ENCODE data around the gene XPO6.
A peak's percentile ranks its signal among the peaks of the same experiment; 100 is the strongest.

XPO6 gene

GRCh38 chr16:28086186-28087139, 125.3 kb downstream of the XPO6 start:
- no peak for DNase-seq

DNA sequence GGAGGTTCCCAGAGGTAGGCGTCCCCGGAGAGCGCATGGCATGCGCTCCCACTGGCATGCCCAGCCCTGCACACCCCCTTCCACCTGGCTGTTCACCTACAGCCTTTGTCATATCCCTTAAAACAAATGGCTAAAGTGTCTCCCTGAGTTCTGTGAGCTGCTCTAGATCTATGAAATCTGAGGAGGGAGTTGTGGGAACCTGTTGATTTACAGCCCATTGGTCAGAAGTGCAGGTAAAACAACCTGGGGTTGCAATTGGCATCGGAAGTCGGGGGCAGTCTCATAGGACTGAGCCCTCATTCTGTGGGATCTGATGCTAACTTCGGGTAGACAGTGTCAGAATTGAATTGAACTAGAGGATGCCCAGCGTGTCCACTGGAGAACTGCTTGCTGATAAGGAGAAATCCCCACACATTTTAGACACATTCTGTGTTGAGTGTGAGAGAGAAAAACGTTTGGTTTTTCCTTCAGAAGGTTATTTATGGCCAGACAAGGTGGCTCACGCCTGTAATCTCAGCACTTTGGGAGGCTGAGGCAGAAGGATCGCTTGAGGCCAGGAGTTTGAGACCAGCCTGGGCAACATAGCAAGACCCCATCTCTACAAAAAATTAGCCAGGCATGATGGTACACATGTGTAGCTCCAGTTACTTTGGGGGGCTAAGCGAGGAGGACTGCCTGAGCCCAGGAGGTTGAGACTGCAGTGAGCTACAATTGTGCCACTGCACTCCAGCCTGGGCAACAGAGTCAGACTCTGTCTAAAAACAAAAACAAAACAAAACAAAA, 126.2 kb downstream of the XPO6 start:
- no peak for DNase-seq

- DNase-seq: no peak
Measured at GRCh38 chr16:28084209-28084608, 127.6 kb downstream of the XPO6 start.

DNA sequence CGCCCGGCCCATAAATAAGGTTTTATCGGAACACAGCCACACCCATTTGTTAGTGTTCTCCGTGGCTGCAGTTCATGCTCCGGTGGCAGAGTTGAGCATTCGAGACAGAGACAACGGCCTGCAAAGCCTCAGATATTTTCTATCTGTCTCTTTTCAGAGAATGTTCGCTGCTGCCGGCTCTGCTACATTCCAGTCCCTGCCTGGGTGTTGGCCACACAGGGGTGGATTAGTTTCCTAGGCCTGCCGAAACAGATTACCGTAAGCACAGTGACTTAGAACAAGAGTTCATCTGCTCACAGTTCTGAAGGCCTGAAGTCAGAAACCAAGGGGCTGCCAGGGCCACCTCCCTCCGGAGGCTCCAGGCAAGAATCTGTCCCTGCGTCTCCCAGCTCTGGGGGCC, 129.1 kb downstream of the XPO6 start:
- DNase-seq: no peak

DNA sequence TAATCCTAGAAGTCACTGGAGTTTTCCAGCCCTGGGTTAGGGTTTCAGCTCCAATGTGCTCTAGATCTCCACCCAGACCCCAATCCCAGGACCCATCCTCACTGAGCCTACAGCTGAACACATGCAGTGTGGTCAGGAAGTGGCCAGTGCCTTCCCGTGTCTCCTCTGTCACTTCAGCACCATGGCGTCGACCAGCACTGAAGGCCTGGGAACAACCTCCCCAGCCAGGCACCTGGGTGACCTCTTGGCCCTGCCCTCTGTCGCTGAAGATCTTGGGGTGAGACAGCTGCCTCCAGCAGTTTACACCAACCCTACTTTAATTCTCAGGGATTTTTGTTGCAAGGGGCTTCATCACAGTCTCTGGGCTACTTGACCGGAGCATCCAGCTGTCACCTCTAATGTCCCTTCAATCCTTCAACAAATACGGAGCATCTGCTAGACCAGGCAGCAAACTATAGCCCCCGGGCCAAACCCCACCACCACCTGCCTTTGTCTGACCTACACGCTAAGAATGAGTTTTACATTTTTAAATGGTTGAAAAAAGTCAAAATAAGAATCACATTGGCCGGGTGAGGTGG, 130.3 kb downstream of the XPO6 start:
- no peak for DNase-seq

DNA sequence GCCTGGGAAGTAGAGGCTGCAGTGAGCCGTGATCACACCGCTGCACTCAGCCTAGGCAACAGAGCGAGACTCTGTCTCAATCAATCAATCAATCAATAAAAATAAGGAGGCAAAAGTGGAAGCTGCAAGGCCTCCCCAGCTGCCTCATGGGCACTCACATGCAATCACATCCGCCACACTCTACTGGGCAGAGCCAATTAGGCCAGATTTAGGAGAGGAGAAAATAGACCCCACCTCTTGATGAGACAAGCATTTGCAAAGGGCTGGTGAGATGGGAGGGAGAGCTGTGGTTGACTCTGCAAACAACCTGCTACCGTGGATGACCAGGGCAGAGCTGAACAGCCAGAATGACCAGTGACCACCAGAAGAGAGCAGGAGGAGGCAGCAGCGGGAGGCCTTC, 133.5 kb downstream of the XPO6 start:
- no peak for DNase-seq

- no peak for DNase-seq
Measured at GRCh38 chr16:28073836-28074235, 137.9 kb downstream of the XPO6 start.

GRCh38 chr16:28072087-28072486, 139.7 kb downstream of the XPO6 start:
- DNase-seq: no peak

DNA sequence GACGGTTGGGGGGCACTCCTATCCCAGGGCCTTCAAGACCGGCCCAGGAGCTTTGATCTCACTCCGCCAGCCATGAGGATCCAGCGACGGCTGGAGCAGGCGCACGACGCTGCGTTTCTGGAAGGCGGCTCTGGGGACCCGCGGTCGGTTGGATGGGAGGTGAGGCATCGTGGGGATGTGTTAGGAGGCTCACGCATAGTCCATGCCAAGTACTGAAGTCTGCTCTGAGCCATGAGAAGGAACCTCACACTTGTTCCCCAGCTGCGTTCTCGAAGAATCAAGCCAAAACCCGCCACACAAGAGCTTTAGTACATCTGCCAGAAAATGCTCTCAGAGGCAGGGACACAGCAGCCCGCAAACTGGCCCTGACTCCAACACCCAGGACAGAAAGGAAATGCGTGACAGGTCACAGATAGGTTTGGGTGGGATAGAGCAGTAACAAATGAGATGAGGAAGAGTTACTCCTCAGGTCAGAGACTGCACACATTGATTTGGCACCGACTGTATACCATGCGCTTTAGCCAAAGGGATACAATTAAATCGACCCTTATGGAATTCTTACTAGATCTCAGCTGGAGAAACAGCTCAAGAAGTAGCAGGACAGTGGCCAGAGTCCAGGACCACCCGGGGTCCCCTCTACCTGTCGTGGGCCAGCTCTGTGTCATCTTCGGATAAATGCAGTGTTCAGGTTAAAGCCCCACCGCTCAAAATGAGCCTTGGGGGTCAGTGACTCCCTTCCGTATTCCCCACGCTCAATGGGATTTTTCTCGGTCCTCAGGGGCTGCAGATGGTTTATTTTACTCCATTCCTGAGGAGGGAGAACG, 141.6 kb downstream of the XPO6 start:
- peak; percentile 18 for DNase-seq

- no peak for DNase-seq
Measured at GRCh38 chr16:28068976-28069375, 142.8 kb downstream of the XPO6 start.

DNA sequence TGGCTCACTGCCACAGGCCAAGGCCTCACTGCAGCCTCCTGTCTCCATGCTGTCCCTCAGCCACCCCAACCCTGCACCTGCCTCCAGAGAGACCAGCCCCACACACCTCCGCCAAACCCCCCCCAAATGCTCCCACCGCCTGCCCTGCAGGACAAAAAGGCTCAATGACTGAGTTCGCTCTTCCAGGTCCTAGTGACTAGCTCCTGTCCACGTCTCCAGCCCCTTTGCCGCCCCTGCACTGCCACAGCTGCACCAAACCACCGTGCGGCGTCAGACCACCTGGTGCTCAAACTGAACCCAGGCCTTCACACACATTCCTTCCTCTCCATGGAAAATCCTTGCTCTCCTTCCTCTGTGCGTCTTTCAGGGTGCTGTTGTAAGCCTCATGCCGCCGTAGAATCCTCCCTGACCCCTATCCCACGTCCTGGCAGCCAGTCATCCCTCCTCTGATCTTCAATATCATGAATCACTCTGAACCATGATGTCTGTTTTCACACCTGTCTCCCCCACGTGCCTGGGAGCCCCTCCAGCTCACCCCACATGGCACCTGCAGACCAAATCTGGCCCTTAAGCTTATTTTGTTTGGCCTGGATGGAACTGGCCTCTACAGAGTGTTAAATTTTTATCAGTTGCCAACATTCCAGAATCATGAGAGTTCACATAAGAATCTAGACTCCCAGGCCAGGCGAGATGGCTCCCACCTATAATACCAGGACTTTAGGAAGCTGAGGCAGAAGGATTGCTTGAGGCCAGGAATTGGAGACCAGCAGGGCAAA, 144.0 kb downstream of the XPO6 start:
- no peak for DNase-seq

GRCh38 chr16:28064706-28065249, 147.0 kb downstream of the XPO6 start:
- no peak for DNase-seq

GRCh38 chr16:28064150-28064549, 147.6 kb downstream of the XPO6 start:
- no peak for DNase-seq

DNA sequence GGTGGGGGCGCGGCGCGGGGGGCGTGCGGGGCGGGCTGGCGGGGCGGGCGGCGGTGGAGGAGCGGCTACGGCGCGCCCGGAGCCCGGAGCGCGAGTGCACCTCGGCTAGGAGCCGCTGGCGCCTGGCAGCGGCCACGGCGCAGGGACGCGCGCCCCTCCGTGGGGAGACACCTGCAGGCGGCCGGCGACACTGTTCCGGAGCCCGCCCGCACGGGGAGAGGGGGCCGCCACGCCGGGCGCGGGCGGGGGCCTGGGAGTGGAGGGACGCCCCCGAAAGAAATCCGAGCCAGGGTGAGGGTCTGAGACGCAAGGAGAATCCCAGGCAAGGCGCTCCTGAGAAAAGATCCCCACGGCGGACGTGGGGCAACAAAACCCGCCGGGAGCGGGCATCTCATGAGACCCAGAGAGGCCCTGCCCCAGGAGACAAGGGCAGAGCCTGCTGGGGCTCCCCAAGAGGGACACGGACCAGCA, 148.1 kb downstream of the XPO6 start, which contains the start of gene GSG1L:
Gene GSG1L, minus strand, starts transcription at position 124 of the 471 bp plus-strand sequence. CDS start 290 bp downstream, outside the sequence.
- no peak for DNase-seq

DNA sequence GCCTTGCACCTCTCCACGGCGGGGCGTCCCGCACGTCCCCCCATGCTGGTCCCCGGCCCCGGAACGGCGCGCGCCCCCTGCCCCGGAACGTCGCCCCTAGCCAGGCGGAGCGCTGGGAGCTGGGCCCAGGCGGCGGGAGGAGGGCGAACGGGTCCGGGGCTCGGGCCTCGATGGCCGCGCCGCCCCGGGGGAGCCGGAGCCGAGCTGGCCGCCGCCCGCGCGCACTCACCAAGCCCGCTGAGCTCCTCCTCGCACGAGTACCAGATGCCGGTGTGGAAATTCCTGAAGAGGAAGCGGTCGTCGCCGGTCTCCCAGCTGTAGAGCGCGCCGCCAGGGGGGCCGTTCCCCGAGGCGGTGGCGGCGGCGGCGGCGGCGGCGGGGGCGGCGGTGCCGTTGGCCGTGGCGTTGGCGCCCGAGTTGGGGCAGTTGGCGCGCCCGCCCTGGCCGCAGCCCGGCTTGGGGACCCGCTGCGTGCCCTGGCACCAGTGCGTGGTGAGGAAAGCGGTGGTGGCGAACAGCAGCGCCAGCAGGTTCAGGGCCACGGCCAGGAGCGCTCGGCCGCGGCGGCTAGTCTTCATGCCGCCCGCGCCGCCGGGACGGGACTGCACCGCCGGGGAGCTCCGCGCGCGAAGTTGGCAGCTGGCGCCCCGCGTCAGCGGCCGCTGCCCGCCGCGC, 148.8 kb downstream of the XPO6 start:
- no peak for DNase-seq

GRCh38 chr16:28062261-28062846, 149.4 kb downstream of the XPO6 start:
- DNase-seq: no peak

DNA sequence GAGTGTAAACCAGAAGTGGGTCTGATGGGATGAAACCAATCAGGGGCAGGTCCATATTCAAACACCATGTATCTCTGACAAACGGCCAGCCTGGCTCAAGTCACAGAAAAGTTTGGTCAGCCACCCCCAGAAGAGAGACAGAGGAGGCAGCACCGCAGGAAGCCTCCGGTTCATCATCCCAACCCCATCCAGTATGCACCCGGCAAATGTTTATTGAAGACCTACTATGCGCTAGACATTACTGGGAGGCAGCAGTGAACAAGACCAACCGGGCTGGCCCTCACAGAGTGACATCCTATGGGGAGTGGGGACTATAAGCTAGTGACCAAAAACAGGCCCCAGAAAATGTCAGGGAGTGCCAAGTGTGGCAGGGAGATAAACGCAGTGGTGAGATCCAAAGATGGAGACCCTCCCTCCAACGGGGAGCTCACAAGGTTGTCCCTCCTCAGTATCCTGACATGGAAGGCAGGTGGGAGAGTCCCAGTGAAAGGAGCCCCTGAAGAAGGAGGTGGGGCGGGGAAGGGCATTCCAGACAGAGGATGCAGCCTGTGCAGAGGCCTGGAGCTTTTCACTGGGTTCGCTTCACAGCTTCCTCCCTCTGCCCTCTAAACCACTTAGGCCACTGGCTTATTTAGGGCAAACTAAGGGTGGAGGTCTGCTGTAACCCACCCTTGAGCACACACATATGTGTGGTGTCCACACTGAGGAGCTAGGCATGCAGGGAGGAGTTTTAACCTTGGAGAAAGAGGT, 150.2 kb downstream of the XPO6 start:
- no peak for DNase-seq

DNA sequence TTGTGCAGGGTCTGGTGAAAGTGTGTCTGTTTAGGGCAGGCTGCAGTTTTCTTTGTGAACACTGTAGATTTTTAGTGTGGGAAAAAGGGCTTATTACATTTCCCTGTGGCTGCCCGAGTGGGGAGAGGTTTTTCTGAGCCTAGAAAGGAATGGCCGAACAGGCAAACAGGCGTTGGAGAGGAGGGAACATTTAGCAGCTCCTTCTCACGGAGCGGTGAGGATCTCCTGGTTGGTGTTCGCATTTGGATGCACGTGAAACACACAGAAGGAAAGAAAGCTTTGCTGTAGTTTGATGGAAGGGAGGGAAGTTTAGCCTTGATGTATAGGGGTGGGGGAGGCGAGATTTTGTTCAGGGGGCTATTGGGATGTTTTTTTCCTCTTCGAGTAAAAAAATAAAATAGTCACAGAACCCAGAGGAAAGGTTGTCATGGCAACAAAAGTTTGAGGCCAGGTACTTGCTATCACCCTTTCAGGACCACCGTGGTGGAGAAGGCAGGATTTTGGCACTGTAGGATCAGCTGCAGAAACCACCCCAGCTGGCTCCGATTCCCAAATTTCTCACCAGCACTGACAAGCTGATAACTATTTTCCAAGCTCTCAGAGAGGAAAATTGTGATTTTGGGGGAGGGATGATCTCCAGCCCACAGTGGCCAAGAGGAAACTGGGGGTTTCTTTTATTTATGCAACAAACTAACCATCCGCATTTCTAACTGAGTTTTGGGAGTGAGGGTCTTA, 151.8 kb downstream of the XPO6 start:
- no peak for DNase-seq

Data from DMS 273 treated with DMSO at 0.1 percent for 48 hours (cell line).